GM19043 (cell line): Measurements from ENCODE around the gene MYRFL.

ENCODE experiments used
- ATAC-seq: cut with Tn5 transposase; IDR thresholded peaks from one replicate; pipeline ENCODE4 v1.9.1; 2021; ENCODE audit warnings: low read depth; ENCODE audit not compliant: unreplicated experiment

The MYRFL gene

DNA sequence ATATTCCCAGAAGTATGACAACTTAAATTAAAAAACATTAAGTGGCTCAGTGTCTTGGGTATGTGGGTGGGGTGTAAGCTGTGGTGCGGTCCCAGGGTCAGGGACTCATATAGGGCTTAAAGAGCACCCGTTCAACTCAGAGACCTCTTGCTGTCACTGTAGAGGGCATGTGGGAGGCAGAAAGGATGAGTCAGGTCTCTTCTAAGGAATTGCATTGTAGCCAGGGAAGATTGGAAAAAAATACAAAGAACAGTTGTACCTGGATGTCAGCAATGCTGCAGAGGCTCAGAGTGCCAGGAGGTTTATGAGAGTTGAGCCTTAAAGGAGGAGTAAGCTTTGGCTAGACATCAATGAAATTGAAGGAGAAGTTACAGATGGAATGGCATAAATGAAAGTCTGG, 104.1 kb downstream of the MYRFL start:
- ATAC-seq = no peak

DNA sequence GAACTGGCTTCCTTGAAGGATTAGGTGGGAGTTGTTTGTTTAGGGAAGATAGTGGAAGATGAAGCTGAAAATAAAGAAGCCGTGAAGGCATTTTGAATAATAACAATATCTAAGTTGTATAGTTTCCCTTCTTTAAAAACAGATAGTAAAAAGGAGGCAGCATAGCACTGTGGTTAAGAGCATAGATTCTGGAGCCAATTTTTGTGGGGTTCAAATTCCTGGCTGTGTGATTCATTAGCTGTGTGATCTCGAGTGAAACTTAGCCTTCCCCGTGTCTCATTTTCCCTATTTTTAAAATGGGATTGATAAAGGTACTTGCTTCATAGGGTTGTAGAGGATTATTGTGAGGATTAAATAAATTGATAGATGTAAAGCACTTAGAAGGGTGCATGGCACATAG, 104.5 kb downstream of the MYRFL start:
- no peak for ATAC-seq

DNA sequence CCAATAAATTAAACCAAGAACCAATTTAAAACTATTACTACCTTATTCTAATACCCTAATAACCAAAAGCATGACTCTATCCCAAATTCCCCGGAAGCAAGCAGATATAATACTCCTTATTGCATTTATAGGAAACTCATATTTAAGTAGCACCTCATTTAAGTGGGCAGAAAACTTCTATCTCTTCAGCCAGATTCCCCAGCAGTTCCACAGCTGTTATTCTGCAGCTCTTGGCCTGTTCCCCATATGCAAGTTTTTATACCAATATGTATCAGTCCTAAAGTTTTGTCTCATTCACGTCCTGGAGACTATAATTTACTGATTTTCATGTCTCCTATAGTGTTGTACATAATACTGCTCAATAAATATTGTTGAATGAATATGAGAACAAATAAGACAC, 106.5 kb downstream of the MYRFL start:
- ATAC-seq = no peak

DNA sequence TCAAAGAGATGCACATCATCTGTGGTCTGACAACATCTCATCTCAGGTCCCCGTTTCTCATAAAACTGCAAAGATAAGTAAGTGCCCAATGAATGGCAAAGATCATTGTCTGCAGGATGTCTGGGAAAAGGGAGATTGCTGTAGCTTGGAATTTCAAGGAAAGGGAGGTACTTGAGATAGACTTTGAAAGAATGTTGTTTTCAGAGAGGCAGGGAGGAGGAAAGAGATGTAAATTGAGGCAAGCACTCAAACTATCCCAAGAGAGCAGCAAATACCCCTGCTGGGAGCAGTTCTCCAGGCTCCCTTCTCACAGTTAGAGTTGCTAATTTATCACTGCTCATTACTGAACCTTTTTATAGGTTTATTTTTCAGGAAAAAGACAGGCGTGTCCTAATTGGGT, 107.1 kb downstream of the MYRFL start:
- no peak for ATAC-seq

DNA sequence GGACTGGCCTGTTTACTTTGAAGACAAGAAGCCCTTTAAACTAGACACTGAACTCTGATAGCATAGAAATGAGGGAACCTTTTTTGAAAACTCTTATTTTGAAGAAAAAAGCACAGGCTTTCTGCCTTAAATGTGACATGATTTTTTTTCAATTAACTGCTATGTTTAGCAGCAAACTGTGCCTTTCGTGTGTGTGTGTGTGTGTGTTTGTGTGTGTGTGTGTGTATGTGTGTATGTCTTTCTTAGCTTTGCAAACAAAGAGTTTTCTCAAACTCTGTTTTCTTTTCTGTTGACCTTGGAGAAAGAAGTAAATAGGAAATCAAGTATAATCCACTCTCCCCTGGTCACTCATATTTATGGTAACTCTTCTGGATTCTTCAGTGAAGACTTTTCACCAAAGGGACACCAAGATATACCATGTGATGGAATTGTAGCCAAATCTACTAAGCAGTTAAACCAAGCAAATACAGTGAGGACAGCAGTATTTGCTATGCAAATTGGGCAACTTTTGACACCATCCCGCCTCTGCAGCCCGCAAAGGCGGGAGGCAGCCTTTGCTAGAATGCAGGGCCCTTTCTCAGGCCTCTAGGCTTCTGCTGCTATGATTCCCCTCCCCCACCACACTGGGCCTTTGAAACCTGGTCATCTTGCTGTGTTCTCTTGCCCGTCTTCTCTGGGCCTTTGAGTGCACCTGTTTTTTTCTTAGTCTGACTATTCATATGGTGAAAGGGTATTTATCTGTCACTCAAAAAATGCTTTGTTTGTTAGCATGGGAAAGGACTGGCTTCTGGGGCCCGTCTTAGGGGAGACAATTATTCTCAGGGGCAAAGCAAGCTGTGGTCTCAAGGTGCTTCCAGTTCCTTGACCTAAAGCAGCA, 107.9 kb downstream of the MYRFL start:
- peak; percentile 64 for ATAC-seq

DNA sequence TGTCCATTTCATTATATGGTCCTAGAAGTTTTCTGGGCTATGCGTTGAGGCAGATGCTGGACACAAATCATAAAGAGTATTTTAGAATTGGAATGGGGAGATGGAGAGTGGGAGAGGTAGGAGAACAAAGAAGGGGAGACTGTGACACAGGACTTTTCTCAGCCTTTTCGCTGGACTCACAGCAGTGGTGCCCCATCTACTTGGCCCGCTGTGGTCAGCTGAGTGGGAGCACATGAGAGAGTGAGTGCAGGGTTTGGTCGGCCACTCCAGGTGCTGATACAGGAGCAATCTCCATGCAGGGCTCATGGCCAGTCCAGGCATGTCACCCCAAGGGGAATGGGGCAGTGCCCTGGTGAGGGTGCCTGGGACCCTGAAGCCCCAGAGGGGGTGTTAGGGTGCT, 109.0 kb downstream of the MYRFL start:
- no peak for ATAC-seq

DNA sequence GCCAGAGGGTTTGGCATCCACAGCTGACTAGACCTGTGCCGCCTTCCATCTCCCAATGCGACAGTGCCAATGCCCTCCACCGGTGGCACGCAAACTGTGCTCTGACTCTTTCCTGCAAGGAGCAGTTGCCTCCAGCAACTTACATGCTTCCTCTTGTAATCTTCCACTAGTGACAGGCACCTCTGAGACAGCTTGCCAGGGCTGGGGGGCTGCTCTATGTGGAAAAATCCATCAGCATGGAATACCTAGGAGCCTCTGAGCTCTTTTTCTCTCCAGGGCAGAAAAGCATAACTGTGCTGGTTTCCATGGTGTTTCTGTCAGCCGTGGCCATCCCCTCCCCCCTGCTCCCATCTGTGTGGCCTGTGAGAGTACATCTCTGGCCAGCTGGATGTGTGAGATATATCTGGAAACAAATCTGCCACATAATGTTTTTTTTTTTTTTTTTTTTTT, 110.6 kb downstream of the MYRFL start:
- ATAC-seq = no peak

DNA sequence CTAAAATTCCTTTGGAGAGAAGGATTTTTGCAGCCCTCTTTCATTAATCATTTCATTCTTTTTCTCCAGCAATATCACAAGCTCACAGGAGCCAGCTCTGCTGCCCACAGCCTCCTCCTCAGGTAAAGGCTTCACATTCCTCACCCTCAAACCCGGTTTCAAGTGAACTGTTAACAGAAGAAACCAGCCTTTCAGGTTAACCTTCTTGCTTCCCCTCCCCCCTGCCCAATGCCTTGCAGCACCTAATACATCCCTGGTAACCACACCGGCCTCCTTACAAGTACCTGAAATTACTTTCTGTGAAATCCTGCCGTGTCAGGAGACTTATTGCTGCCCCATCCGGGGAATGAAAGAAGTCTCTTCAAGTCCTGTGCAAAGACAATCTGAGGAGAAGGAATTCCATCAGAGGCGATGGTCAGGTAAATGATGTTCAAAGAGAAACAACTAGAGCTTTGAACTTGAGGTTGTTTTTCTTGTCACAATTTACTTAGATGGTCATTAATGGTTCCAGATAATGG, 111.2 kb downstream of the MYRFL start:
- ATAC-seq = no peak

DNA sequence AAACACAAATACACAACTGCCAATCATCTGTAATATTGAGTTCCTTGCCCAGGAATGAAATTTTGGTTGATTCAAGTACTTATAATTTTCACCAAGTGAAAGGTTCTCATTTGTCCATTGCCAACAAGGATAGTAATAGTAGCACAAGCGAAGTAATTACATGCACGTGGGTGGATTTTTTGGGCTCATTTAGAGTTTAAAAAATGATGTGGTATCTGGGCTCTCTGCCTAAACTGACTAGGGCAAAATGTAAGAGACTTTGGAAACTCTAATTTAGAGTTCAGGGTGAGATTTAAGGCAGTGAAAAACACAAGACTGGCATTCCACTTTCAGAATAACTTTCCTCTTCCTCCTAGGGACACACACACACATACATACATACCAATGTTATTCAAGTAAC, 111.7 kb downstream of the MYRFL start:
- no peak for ATAC-seq

DNA sequence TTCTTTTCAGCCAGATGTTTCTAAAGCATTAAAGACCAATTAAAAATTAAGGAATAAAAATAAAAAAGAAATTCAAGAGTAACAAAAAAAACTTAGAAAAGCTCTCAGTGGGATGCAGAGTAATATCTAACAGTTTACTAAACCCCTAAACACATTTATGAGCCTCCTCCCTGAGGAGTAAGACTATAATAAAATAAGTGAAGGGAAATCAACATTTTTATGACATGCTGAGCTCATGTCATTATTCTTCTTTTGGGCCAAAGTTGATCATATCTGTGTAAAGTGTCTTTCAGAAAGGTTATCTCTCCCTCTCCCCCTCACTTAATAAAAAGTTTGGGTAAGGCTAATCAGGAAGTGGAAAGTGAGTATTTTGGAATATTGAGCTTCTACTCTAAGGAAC, 122.1 kb downstream of the MYRFL start:
- no peak for ATAC-seq

DNA sequence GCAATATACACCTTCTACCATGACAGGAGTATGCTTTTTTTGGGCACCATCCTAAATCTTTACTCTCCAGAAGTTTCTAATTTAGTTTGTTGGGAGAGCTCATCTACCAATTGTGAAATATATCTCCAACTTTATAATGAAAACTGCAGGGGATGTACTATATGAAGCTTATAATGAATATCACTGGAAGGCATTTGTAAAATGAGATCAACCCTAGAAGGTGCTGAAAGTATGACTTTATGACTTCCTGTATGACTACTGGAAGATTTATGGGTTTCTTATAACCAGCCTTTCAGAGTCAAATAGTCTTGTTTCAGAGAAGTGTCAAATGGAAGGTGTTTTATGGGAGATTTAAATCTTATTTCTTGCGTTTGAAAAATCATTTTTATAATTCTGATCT, 122.9 kb downstream of the MYRFL start:
- no peak for ATAC-seq

DNA sequence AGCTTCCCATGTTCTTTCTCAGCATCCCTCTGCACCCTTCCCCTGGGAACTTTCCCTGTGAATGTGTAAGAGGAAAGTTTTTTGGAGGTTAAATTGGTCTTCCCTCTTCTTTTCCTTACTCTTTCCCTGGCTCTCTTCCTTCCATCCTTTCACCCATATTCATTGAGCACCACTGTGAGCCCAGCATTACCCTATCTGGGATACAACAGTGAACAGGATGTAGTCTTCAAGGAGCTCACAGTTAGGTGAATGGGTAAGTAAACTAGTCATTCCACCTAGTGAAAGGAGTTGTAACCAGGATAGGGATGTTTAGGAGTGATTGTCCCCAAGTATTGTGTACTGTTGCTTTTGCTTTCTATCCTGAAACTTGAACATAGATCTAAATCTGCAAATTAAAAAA, 123.8 kb downstream of the MYRFL start:
- ATAC-seq = no peak

DNA sequence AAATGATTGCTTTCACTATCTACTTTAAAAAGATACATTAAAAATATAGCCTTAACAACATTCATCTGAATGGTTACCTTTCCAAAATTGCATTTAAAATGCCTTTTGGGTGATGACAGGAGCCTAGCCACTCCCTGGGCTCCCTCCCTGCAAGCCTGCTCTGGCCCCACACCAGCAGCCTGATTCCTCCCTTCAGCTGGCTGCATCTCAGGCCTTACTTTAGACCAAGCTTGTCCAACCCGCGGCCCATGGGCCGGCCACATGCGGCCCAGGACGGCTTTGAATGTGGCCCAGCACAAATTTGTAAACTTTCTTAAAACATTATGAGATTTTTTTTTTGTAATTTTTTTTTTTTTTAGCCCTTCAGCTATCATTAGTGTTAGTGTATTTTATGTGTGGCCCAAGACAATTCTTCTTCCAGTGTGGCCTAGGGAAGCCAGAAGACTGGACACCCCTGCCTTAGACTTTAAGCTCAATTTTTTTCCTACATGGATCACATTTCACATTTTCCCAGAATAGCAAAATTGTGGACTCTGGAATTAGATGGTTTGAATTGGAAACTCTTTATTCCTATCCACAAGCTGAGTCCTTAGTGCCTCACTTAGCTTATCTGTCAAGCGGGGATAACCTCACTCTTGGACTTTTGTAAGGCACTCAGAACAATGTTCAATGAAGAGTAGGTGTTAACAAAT, 124.4 kb downstream of the MYRFL start:
- ATAC-seq = no peak

DNA sequence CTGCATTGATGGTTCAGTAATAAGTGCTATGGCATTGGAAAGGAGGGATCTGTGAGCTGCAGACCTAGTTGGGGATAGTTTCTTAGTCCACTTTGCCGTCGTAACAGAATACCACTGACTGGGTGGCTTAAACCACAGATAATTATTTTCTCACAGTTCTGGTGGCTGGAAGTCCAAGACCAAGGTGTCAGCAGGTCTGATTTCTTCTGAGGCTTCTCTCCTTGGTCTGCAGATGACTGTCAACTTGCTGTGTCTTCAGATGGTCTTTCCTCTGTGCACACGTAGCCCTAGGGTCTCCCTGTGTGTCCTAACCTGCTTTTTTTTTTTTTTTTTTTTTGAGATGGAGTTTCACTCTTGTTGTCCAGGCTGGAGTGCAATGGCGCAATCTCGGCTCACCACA, 126.1 kb downstream of the MYRFL start:
- no peak for ATAC-seq

DNA sequence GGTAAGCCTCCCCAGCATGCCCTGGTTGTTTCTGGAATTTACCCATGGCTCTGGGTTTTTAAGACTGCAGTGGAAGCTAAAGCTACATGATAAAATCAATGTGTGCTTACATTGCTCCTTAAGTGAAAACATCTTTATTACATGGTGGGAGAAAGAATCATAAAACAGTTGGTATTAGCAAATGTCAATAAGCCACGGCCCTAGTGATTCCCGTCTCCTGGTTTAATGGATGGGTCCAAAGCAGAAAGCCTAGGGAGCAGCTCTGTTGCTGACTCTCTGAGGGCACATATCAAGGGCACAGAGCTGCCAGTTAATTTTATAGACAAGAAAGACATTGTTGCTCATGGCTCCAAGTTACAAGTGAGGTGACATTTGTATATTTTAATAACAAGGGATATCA, 127.9 kb downstream of the MYRFL start:
- ATAC-seq = no peak

DNA sequence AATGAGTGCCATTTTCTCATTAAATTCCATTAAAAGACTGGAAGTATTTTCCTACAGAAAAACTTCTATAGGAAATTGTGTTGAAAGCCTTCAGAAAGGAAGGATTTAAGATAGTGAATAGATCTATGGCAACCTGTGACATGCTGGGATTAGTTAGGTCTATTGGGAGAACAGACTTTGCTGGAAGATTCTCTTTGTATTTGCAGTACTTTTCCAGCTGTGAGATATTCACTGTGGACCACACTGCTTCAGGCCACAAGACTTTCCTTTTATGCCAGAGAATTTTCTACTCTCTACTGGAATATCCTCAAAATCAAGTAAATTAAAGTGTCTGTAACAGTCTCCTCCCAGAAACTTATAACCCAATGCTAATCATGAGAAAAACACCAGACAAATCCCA, 136.2 kb downstream of the MYRFL start:
- ATAC-seq = no peak

DNA sequence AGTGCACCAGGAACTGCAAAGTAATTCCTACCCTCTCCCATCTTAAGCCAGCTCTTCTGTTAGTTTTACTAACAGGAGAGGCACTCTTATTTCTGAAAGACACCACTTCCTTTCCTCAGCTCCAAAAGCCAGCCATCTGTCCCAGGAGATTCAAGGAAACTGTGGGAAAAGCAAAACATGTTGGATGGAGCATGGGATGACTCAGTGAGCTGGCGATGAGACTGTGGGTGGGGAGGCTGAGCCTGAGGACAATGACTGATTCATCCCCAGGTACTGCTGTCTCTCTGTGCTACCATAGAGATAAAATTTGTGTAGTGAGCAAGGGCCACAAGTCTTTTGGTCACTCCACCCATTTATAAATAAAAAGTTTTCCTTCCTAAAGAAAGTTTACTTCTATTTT, 141.4 kb downstream of the MYRFL start:
- no peak for ATAC-seq

DNA sequence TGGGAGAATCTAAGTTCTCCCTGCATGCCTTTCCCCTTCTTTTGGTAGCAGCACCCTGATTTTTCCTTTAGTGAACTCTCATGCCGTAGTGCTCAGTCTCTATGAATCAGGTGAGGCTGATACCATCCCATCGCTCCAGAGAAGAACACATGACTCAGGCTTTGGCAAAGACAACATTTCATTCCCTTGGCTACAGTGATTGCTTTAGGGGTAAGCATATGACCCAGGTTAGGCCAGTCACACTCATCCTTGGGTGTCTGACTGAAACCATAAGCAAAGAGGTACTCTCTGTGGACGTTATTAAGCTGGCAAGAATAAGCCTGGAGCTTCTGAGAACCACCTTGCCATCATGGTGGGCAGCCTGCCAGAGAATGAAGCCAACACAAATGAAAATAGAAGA, 141.8 kb downstream of the MYRFL start:
- ATAC-seq = no peak

DNA sequence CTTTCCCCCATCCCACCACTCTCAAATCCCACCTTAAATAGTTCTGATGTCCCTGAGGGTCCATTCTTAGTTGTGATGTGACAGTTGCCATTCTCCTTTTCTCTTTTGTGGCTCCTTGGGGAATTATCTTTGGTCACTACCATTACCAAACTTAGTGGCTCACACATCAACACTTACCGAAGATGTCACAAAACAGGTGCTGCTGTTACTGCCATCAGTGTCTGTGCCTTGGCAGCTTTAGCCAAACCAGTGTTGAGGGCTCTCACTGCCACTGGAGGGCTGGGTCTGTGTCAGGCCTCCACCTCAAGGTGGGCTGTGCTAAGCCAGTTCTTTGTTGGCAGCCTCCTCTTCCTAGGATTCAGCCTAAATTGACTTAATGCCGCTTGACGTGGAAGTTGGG, 144.0 kb downstream of the MYRFL start:
- ATAC-seq = no peak

DNA sequence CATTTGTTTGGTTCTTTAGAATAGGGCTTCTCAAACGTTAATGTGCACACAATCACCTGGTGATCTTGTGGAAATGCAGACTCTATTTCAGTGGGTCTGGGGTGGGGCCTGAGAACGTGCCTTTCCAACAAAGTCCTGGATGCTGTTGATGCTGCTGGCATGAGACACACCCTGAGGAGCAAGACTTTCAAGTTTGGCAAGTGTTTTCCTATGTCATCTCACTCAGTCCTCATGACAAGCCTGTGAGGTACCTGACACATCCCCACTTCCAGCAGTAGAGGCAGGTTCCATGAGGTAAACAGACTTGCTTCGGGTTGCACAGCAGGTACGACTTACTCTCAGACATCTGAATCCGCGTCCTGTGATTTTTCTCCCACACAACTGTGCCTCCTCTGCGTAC, 147.1 kb downstream of the MYRFL start:
- no peak for ATAC-seq

DNA sequence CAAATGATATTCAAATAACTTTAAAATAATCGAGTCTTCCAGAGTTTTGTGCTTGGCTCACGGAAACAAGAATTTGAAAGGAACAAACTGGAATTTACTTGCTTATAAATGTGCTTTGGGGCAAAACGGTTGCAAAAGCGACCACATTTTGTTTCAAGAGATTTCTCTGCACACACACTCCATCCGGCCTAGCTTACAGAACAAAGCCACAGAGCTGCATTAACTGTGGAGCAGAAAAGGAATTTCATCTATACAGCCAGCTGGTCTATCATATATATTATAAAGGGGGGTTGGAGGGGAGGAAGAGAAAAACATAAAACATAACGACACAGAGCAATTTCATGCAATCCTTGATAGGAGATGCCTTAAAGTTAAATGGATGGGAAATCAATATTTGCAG, 153.0 kb downstream of the MYRFL start:
- ATAC-seq = no peak
